OCI-LY1 (cell line): ENCODE results near the gene PPP1R10.

Experiments used
- H2AFZ ChIP-seq: fragments of 200-600 bp; sonication (generic), shearing (Covaris generic); 2 replicates; pipeline ENCODE4 v1.6.0; 2014; ENCODE audit warnings: antibody characterized with exemption, mild to moderate bottlenecking, low read length
- H3F3A ChIP-seq: fragments of 200-600 bp; sonication (generic), shearing (Covaris generic); 2 replicates; pipeline ENCODE4 v1.6.0; 2014; ENCODE audit warnings: mild to moderate bottlenecking, antibody characterized with exemption, low read length, moderate library complexity; ENCODE audit not compliant: insufficient read depth
- H3K27ac ChIP-seq: fragments of 200-600 bp; sonication (generic); 2 replicates; pipeline ENCODE4 v1.5.1; 2014; ENCODE audit warnings: low read length, mixed run types, mild to moderate bottlenecking, low read depth; ENCODE audit not compliant: poor library complexity, severe bottlenecking
- H3K27me3 ChIP-seq: fragments of 200-600 bp; sonication (generic); 2 replicates; pipeline ENCODE4 v1.6.0; 2014; ENCODE audit warnings: antibody characterized with exemption, mild to moderate bottlenecking, low read length, moderate library complexity; ENCODE audit not compliant: insufficient read depth
- H3K36me3 ChIP-seq: fragments of 200-600 bp; sonication (generic); 2 replicates; pipeline ENCODE4 v1.6.1; 2014; ENCODE audit warnings: mild to moderate bottlenecking, antibody characterized with exemption, low read length, moderate library complexity, mixed read lengths; ENCODE audit not compliant: insufficient read depth
- H3K4me1 ChIP-seq: fragments of 200-600 bp; sonication (generic); 2 replicates; pipeline ENCODE4 v1.5.1; 2014; ENCODE audit warnings: mild to moderate bottlenecking, low read length, moderate library complexity; ENCODE audit not compliant: insufficient read depth, severe bottlenecking
- H3K4me2 ChIP-seq: fragments of 200-600 bp; sonication (generic), shearing (Covaris generic); 2 replicates; pipeline ENCODE4 v1.6.1; 2014; ENCODE audit warnings: low read length
- H3K4me3 ChIP-seq: fragments of 200-600 bp; sonication (generic); 2 replicates; pipeline ENCODE4 v1.5.1; 2014; ENCODE audit warnings: low read length, low read depth, mild to moderate bottlenecking, mixed read lengths; ENCODE audit not compliant: poor library complexity, severe bottlenecking
- H3K79me2 ChIP-seq: fragments of 200-600 bp; shearing (Covaris generic); 2 replicates; pipeline ENCODE4 v1.6.1; 2016; ENCODE audit warnings: mixed run types, low read length, mixed read lengths; ENCODE audit not compliant: insufficient read depth
- H3K9ac ChIP-seq: fragments of 200-600 bp; sonication (generic), shearing (Covaris generic); 2 replicates; pipeline ENCODE4 v1.6.1; 2014; ENCODE audit warnings: mild to moderate bottlenecking, low read length, mixed read lengths
- H3K9me2 ChIP-seq: fragments of 200-600 bp; sonication (generic), shearing (Covaris generic); 2 replicates; pipeline ENCODE4 v1.6.1; 2014; ENCODE audit warnings: low read depth, mild to moderate bottlenecking, low read length, mixed read lengths
- H3K9me3 ChIP-seq: fragments of 200-600 bp; shearing (Covaris generic); 2 replicates; pipeline ENCODE4 v1.6.1; 2014; ENCODE audit warnings: low read length, mixed read lengths
- H4K20me1 ChIP-seq: fragments of 200-600 bp; sonication (generic), shearing (Covaris generic); 2 replicates; pipeline ENCODE4 v1.6.0; 2016; ENCODE audit warnings: mild to moderate bottlenecking, low read length; ENCODE audit not compliant: insufficient read depth
- EZH2 ChIP-seq: fragments of 200-600 bp; sonication (generic), shearing (Covaris generic); IDR thresholded peaks from 2 replicates; pipeline ENCODE4 v1.8.0; 2017; ENCODE audit warnings: borderline replicate concordance, mixed run types, mild to moderate bottlenecking, antibody characterized with exemption, low read length, moderate library complexity, mixed read lengths
- TF ChIP-seq, protein P1 (sequence below): fragments of 200-600 bp; sonication (generic), shearing (Covaris generic); IDR thresholded peaks from 2 replicates; pipeline ENCODE4 v1.5.1; 2017; ENCODE audit warnings: mild to moderate bottlenecking, antibody characterized with exemption, low read length, moderate library complexity, mixed read lengths

Gene PPP1R10

DNA sequence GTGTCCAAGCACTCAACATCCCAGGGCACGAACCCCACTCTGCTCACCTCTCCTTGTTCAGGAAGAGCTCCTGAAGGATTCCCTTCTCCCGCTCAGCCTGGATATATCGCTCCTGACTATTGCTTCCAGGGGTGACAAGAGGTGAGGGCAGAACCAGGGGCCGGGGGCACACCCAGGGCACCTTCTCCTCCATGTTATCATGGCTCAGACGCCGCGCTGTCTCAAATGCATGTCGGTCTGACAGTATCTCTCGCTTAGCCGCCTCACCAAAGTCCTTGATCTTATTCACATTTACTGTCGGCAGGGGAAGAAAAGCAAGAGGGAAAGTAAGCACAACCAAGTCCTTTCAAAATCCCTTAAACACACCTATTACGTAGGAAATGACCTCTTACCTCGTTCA lies 13.1 kb downstream of the PPP1R10 start:
- TF ChIP-seq EZH2, result no peak
- TF ChIP-seq, protein P1, sequence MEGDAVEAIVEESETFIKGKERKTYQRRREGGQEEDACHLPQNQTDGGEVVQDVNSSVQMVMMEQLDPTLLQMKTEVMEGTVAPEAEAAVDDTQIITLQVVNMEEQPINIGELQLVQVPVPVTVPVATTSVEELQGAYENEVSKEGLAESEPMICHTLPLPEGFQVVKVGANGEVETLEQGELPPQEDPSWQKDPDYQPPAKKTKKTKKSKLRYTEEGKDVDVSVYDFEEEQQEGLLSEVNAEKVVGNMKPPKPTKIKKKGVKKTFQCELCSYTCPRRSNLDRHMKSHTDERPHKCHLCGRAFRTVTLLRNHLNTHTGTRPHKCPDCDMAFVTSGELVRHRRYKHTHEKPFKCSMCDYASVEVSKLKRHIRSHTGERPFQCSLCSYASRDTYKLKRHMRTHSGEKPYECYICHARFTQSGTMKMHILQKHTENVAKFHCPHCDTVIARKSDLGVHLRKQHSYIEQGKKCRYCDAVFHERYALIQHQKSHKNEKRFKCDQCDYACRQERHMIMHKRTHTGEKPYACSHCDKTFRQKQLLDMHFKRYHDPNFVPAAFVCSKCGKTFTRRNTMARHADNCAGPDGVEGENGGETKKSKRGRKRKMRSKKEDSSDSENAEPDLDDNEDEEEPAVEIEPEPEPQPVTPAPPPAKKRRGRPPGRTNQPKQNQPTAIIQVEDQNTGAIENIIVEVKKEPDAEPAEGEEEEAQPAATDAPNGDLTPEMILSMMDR, result no peak
- Histone ChIP-seq H3K27me3 (no peaks in the 10 kb centered on the region), H3K36me3 (peaks cover 96% of the 10 kb centered on the region), H3K4me2 (no peak overlapping the region), H3K9ac (no peak overlapping the region), H3K9me2 (no peaks in the 10 kb centered on the region), H3K4me3 (no peak overlapping the region), H3K4me1 (no peaks in the 10 kb centered on the region), H3F3A (peaks cover 17% of the 10 kb centered on the region), H4K20me1 (no peaks in the 10 kb centered on the region), H3K9me3 (no peaks in the 10 kb centered on the region), H3K79me2 (no peaks in the 10 kb centered on the region), H3K27ac (no peak overlapping the region), H2AFZ (no peak overlapping the region)

DNA sequence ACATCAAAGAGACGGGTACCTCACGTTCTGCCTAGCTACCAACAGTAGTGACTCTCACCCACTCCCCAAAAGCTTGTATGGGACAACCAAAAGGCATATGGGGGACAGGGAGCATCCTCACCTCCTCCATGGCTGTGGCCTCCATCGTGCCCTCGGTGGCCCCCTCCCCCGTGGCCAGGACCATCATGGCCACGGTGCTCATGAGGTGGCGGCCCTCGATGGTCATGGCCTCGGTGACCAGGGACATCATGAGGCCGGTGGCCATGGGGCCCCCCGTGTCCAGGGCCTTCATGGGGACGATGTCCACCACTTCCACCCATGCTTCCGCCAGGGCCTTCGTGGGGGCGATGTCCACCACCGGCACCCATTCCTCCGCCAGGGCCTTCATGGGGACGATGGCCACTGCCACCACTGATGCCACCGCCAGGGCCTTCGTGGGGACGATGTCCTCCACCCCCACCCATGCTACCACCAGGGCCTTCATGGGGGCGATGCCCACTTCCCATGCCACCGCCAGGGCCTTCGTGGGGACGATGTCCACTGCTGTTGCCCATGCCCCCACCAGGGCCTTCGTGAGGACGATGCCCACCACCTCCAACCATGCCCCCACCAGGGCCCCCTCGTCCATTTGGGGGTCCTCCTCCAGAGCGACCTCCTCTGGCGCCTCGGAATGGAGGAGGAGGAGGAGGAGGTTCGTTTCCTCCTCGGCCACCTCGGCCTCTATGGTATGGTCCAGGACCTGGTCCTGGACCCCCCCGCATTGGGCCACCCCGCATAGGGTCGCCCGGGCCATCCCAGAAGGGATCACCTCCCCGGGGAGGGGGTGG lies 15.0 kb downstream of the PPP1R10 start:
- H4K20me1 ChIP-seq, result no peaks in the 10 kb centered on the region
- H3K9me3 ChIP-seq, result no peaks in the 10 kb centered on the region
- no peaks in the 10 kb centered on the region for H3K9me2 ChIP-seq
- H2AFZ ChIP-seq, result no peak overlapping the region
- H3K4me2 ChIP-seq, result no peak overlapping the region
- no peak overlapping the region for H3K4me3 ChIP-seq
- peaks cover 77% of the 10 kb centered on the region for H3K36me3 ChIP-seq
- H3K9ac ChIP-seq, result no peak overlapping the region
- no peaks in the 10 kb centered on the region for H3K27me3 ChIP-seq
- H3K79me2 ChIP-seq, result no peaks in the 10 kb centered on the region
- peaks cover 19% of the 10 kb centered on the region for H3F3A ChIP-seq
- TF ChIP-seq EZH2, result no peak
- TF ChIP-seq, protein P1, result no peak
- no peaks in the 10 kb centered on the region for H3K4me1 ChIP-seq
- H3K27ac ChIP-seq, result no peak overlapping the region

DNA sequence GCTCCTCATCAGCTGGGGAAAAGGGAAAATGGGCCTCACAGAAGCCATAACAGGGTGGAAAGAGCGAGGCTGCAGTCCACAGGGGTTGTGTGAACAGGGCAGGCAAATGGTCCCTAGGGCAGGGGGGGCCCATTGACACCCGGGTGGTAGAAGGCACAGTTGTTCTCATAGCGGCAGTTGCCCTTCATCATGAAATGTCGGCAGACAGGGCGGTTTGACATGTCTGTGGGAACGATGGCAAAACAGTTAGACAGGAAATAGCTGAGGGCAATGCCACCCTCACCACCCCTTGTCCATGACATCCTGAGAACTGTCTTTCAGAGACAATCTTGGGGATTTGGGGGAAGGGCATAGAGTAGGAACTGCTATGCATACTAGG lies 15.6 kb downstream of the PPP1R10 start:
- no peak overlapping the region for H3K4me3 ChIP-seq
- no peak overlapping the region for H3K4me2 ChIP-seq
- H2AFZ ChIP-seq, result no peak overlapping the region
- no peaks in the 10 kb centered on the region for H3K79me2 ChIP-seq
- H4K20me1 ChIP-seq, result no peaks in the 10 kb centered on the region
- no peak overlapping the region for H3K27ac ChIP-seq
- H3F3A ChIP-seq, result peaks cover 20% of the 10 kb centered on the region
- no peak overlapping the region for H3K9ac ChIP-seq
- no peaks in the 10 kb centered on the region for H3K4me1 ChIP-seq
- TF ChIP-seq, protein P1, result no peak
- no peak for TF ChIP-seq EZH2
- H3K36me3 ChIP-seq, result peaks cover 71% of the 10 kb centered on the region
- H3K9me2 ChIP-seq, result no peaks in the 10 kb centered on the region
- no peaks in the 10 kb centered on the region for H3K27me3 ChIP-seq
- no peaks in the 10 kb centered on the region for H3K9me3 ChIP-seq
